CD4-positive, CD25-positive, alpha-beta regulatory T cell (primary cell): Measurements from ENCODE around the gene AMTN. TPM values are rescaled to one million over a fixed set of nuclear protein-coding genes. Genes with fewer than 3 reads are reported as not detected.
"Not testable (repeated sequence)": the region's sequence is repeated elsewhere in the genome, so short reads cannot be mapped to it uniquely, and the experiment has no call there.

Experiments used
- ATAC-seq, 2 donors: fragments of 150-1000 bp; cut with Tn5 transposase; one replicate each; pipeline ENCODE4 v1.10.0; 2021; ENCODE audit warnings: low read depth in 2 of 2, moderate number of reproducible peaks in 2 of 2, moderate library complexity in 1 of 2
- DNase-seq, 3 donors: peaks; one replicate each; pipeline versions ENCODE4 v3.0.0 to v3.0.0-alpha.2; 2012 to 2022; ENCODE audit warnings: mixed read lengths in 1 of 3
- H3K27ac ChIP-seq: one replicate; pipeline ENCODE4 v1.7.0; 2013; ENCODE audit warnings: mild to moderate bottlenecking, low read length; ENCODE audit not compliant: insufficient read depth, poor library complexity, severe bottlenecking
- H3K27me3 ChIP-seq: one replicate; pipeline ENCODE4 v1.7.0; 2013; ENCODE audit warnings: low read length; ENCODE audit not compliant: control insufficient read depth, insufficient read depth
- H3K36me3 ChIP-seq: one replicate; pipeline ENCODE4 v1.7.0; 2013; ENCODE audit warnings: mild to moderate bottlenecking, low read length, moderate library complexity; ENCODE audit not compliant: control insufficient read depth, insufficient read depth
- H3K4me1 ChIP-seq: 2 replicates; pipeline ENCODE4 v1.7.0; 2013; ENCODE audit warnings: mild to moderate bottlenecking, low read length; ENCODE audit not compliant: insufficient read depth, control insufficient read depth, poor library complexity, severe bottlenecking
- H3K4me3 ChIP-seq: one replicate; pipeline ENCODE4 v1.7.0; 2013; ENCODE audit warnings: low read depth, mild to moderate bottlenecking, low read length, moderate library complexity
- H3K9me3 ChIP-seq, 2 experiments: 1 replicate in 1 of 2; 2 replicates in 1 of 2; pipeline ENCODE4 v1.7.0; 2013; ENCODE audit warnings: low read length in 2 of 2, mild to moderate bottlenecking in 1 of 2, moderate library complexity in 1 of 2; ENCODE audit not compliant: control insufficient read depth in 2 of 2
- H3K27ac Mint-ChIP-seq, 3 donors: one replicate each; pipeline ENCODE4 v1.8.0; 2020 to 2022; ENCODE audit warnings: mild to moderate bottlenecking in 3 of 3, mixed read lengths in 3 of 3, moderate library complexity in 2 of 3
- H3K27me3 Mint-ChIP-seq: one replicate; pipeline ENCODE4 v1.8.0; 2022; ENCODE audit warnings: mild to moderate bottlenecking, mixed read lengths
- H3K36me3 Mint-ChIP-seq: one replicate; pipeline ENCODE4 v1.8.0; 2020; ENCODE audit warnings: mixed read lengths
- H3K4me1 Mint-ChIP-seq, 4 donors: one replicate each; pipeline ENCODE4 v1.8.0; 2020 to 2022; ENCODE audit warnings: mixed read lengths in 4 of 4, mild to moderate bottlenecking in 1 of 4
- H3K4me3 Mint-ChIP-seq, 4 donors: one replicate each; pipeline ENCODE4 v1.8.0; 2020 to 2022; ENCODE audit warnings: mild to moderate bottlenecking in 4 of 4, mixed read lengths in 4 of 4, moderate library complexity in 3 of 4
- H3K9me3 Mint-ChIP-seq, 7 donors: one replicate each; pipeline ENCODE4 v1.8.0; 2020 to 2022; ENCODE audit warnings: mixed read lengths in 7 of 7, mild to moderate bottlenecking in 3 of 7, moderate library complexity in 2 of 7
- polyA plus RNA-seq, 4 donors: library from polyadenylated mRNA; unstranded; fragments of 300-500 nt; fragmentation: Illumina TruSeq; gene quantifications; one replicate each; pipeline ENCODE4 v1.2.3, GENCODE V29; 2021
- total RNA-seq: library from RNA; stranded (reverse); gene quantifications from one replicate; pipeline ENCODE4 v1.2.3, GENCODE V29; 2022

Gene AMTN
- total and polyA plus RNA-seq, 5 donors from 2014 or later, result not detected

- H3K27me3 ChIP-seq, result no peaks in the 10 kb centered on the region
- Mint-ChIP-seq H3K4me3 (no peak overlapping the region), H3K27ac (no peak overlapping the region), H3K4me1 (no peaks in the 10 kb centered on the region), H3K36me3 (no peaks in the 10 kb centered on the region), H3K27me3 (peaks cover 5% of the 10 kb centered on the region), H3K9me3 (peaks cover 0 to 2% (median 0%) of the 10 kb centered on the region in 7 donors)
- H3K4me1 ChIP-seq, result no peaks in the 10 kb centered on the region
- DNase-seq, result no peak
- H3K9me3 ChIP-seq, result no peaks in the 10 kb centered on the region
- H3K4me3 ChIP-seq, result no peak overlapping the region
- no peak for ATAC-seq
- no peak overlapping the region for H3K27ac ChIP-seq
- no peaks in the 10 kb centered on the region for H3K36me3 ChIP-seq
Observed at GRCh38 chr4:70533791-70534190, 15.4 kb downstream of the AMTN start.

- not testable (repeated sequence) for ATAC-seq, H3K27ac ChIP-seq, H3K9me3 ChIP-seq, H3K9me3 Mint-ChIP-seq, DNase-seq, H3K36me3 ChIP-seq, H3K4me1 ChIP-seq, H3K4me3 Mint-ChIP-seq, H3K4me3 ChIP-seq, H3K27me3 Mint-ChIP-seq, H3K27me3 ChIP-seq, H3K36me3 Mint-ChIP-seq, H3K27ac Mint-ChIP-seq, H3K4me1 Mint-ChIP-seq
Observed at GRCh38 chr4:70534886-70535285, 16.5 kb downstream of the AMTN start.

- H3K27me3 ChIP-seq, result no peaks in the 10 kb centered on the region
Observed at GRCh38 chr4:70538869-70539268, 20.5 kb downstream of the AMTN start.

GRCh38 chr4:70544279-70544868, 26.0 kb downstream of the AMTN start:
- no peak overlapping the region for H3K27ac Mint-ChIP-seq
- no peak overlapping the region for H3K4me3 Mint-ChIP-seq
- H3K27me3 ChIP-seq, result no peaks in the 10 kb centered on the region
- no peak overlapping the region for H3K27ac ChIP-seq
- H3K4me3 ChIP-seq, result no peak overlapping the region
- DNase-seq (peak in 1 of 3 donors; percentile 8), ATAC-seq (no peak)
- H3K27me3 Mint-ChIP-seq, result no peaks in the 10 kb centered on the region
- no peaks in the 10 kb centered on the region for H3K36me3 Mint-ChIP-seq
- no peaks in the 10 kb centered on the region for H3K4me1 ChIP-seq
- no peaks in the 10 kb centered on the region for H3K36me3 ChIP-seq
- H3K9me3 Mint-ChIP-seq, result peaks cover 0 to 4% (median 0%) of the 10 kb centered on the region in 7 donors
- H3K9me3 ChIP-seq, result no peaks in the 10 kb centered on the region
- no peaks in the 10 kb centered on the region for H3K4me1 Mint-ChIP-seq

More at GRCh38 chr4:70538869-70539268, 20.5 kb downstream of the AMTN start:
- H3K4me3 ChIP-seq, result no peak overlapping the region
- Mint-ChIP-seq H3K27ac (no peak overlapping the region), H3K9me3 (peaks cover 0 to 5% (median 0%) of the 10 kb centered on the region in 7 donors), H3K4me3 (no peak overlapping the region), H3K4me1 (no peaks in the 10 kb centered on the region), H3K36me3 (no peaks in the 10 kb centered on the region), H3K27me3 (no peaks in the 10 kb centered on the region)
- H3K4me1 ChIP-seq, result no peaks in the 10 kb centered on the region
- no peaks in the 10 kb centered on the region for H3K36me3 ChIP-seq
- no peak for DNase-seq
- no peak for ATAC-seq
- no peaks in the 10 kb centered on the region for H3K9me3 ChIP-seq
- no peak overlapping the region for H3K27ac ChIP-seq

GRCh38 chr4:70556856-70557255, 38.5 kb downstream of the AMTN start:
- Mint-ChIP-seq H3K27me3 (no peaks in the 10 kb centered on the region), H3K4me1 (peaks cover 0 to 3% (median 0%) of the 10 kb centered on the region in 4 donors), H3K36me3 (no peaks in the 10 kb centered on the region), H3K27ac (no peak overlapping the region), H3K9me3 (peaks cover 0 to 6% (median under 1%) of the 10 kb centered on the region in 7 donors), H3K4me3 (no peak overlapping the region)
- Histone ChIP-seq H3K4me3 (no peak overlapping the region), H3K4me1 (no peaks in the 10 kb centered on the region), H3K9me3 (no peaks in the 10 kb centered on the region), H3K27me3 (no peaks in the 10 kb centered on the region), H3K36me3 (no peaks in the 10 kb centered on the region), H3K27ac (no peak overlapping the region)
- DNase-seq (no peak), ATAC-seq (no peak)

GRCh38 chr4:70559211-70559830, 41.0 kb downstream of the AMTN start:
- ATAC-seq, result peak in 1 of 2 donors; percentile 37

GRCh38 chr4:70559924-70560323, 41.6 kb downstream of the AMTN start:
- Histone ChIP-seq H3K27me3 (no peaks in the 10 kb centered on the region), H3K4me3 (no peak overlapping the region), H3K36me3 (no peaks in the 10 kb centered on the region), H3K4me1 (no peaks in the 10 kb centered on the region), H3K27ac (no peak overlapping the region), H3K9me3 (no peaks in the 10 kb centered on the region)
- Mint-ChIP-seq H3K4me1 (peaks cover 0 to 3% (median 0%) of the 10 kb centered on the region in 4 donors), H3K4me3 (no peak overlapping the region), H3K9me3 (peaks cover 0 to 3% (median 0%) of the 10 kb centered on the region in 7 donors), H3K27ac (no peak overlapping the region), H3K36me3 (no peaks in the 10 kb centered on the region), H3K27me3 (no peaks in the 10 kb centered on the region)
- DNase-seq (no peak), ATAC-seq (no peak)

More at GRCh38 chr4:70559211-70559830, 41.0 kb downstream of the AMTN start:
- H3K27ac Mint-ChIP-seq, result no peak overlapping the region
- H3K36me3 Mint-ChIP-seq, result no peaks in the 10 kb centered on the region
- H3K4me3 Mint-ChIP-seq, result no peak overlapping the region
- Histone ChIP-seq H3K27ac (no peak overlapping the region), H3K36me3 (no peaks in the 10 kb centered on the region), H3K9me3 (no peaks in the 10 kb centered on the region), H3K4me1 (no peaks in the 10 kb centered on the region), H3K4me3 (no peak overlapping the region), H3K27me3 (no peaks in the 10 kb centered on the region)
- peaks cover 0 to 3% (median 0%) of the 10 kb centered on the region in 4 donors for H3K4me1 Mint-ChIP-seq
- DNase-seq, result peak in 2 of 3 donors; percentile 23 to 40
- H3K27me3 Mint-ChIP-seq, result no peaks in the 10 kb centered on the region
- peaks cover 0 to 3% (median 0%) of the 10 kb centered on the region in 7 donors for H3K9me3 Mint-ChIP-seq

GRCh38 chr4:70564033-70564432, 45.7 kb downstream of the AMTN start:
- no peak overlapping the region for H3K4me3 Mint-ChIP-seq
- H3K36me3 Mint-ChIP-seq, result no peaks in the 10 kb centered on the region

More at GRCh38 chr4:70564033-70564432, 45.7 kb downstream of the AMTN start:
- no peak for DNase-seq
- Histone ChIP-seq H3K4me1 (no peaks in the 10 kb centered on the region), H3K27me3 (no peaks in the 10 kb centered on the region), H3K27ac (no peak overlapping the region), H3K36me3 (no peaks in the 10 kb centered on the region), H3K4me3 (no peak overlapping the region), H3K9me3 (no peaks in the 10 kb centered on the region)
- no peak for ATAC-seq
- peaks cover 0 to 11% (median 0%) of the 10 kb centered on the region in 7 donors for H3K9me3 Mint-ChIP-seq
- no peaks in the 10 kb centered on the region for H3K27me3 Mint-ChIP-seq
- H3K27ac Mint-ChIP-seq, result no peak overlapping the region
- peaks cover 0 to 2% (median 0%) of the 10 kb centered on the region in 4 donors for H3K4me1 Mint-ChIP-seq
